HCT116 (cell line): ENCODE results near the gene DAZAP1. TPM values are rescaled to one million over a fixed set of nuclear protein-coding genes. Genes with fewer than 3 reads are reported as not detected.

ENCODE experiments used
- ATAC-seq: fragments of 200-7000 bp; cut with Tn5 transposase; 2 replicates; pipeline ENCODE4 v1.9.1; 2020; ENCODE audit warnings: mild to moderate bottlenecking, moderate library complexity
- BruUV-seq: library from RNA; stranded (reverse); fragments of 400-500 nt; replicated peaks from 2 replicates; lab custom pipeline; 2021; lab: Mats Ljungman, UMichigan
- CTCF ChIA-PET: fragments of 300-600 bp; sonication (Branson Sonifier 250); formaldehyde crosslinking; loops from one replicate; lab custom pipeline; 2021; ENCODE audit warnings: antibody characterized with exemption; lab: Charles Lee
- POLR2A ChIA-PET: fragments of 300-600, 350-600 bp; sonication (Branson Sonifier 250); formaldehyde crosslinking; loops from one replicate; lab custom pipeline; 2021; ENCODE audit warnings: antibody characterized with exemption; lab: Charles Lee
- RAD21 ChIA-PET, 2 experiments: fragments of 300-600 bp; sonication (Branson Sonifier 250); formaldehyde crosslinking; loops; one replicate each; lab custom pipeline; 2023; ENCODE audit warnings: low total read pairs in 2 of 2; ENCODE audit not compliant: uncharacterized antibody in 2 of 2, unreplicated experiment in 2 of 2, low non-redundant PET in 1 of 2; lab: Charles Lee
- DNase-seq: peaks from one replicate; pipeline ENCODE4 v3.0.0-alpha.2; 2010; ENCODE audit warnings: low read depth, low spot score
- H2AFZ ChIP-seq: fragments of 200-600 bp; shearing (Covaris generic), sonication (generic); 2 replicates; pipeline ENCODE4 v1.6.1; 2017; ENCODE audit warnings: low read depth, mixed run types, mixed read lengths, antibody characterized with exemption, low read length; ENCODE audit not compliant: poor library complexity, severe bottlenecking
- H3K27ac ChIP-seq: 2 replicates; pipeline ENCODE4 v1.5.1; 2012; ENCODE audit warnings: low read depth, low read length
- H3K27me3 ChIP-seq: fragments of 200-600 bp; sonication (generic); 2 replicates; pipeline ENCODE4 v1.6.1; 2016; ENCODE audit warnings: mixed run types, low read length, mixed read lengths; ENCODE audit not compliant: insufficient read depth
- H3K36me3 ChIP-seq, 2 experiments: fragments of 200-500 bp in 1 of 2; fragments of 200-600 bp in 1 of 2; sonication (Bioruptor generic) in 1 of 2; sonication (generic) in 1 of 2; 2 replicates each; pipeline versions ENCODE4 v1.5.1 to v1.6.1; 2014 to 2016; ENCODE audit warnings: low read length in 2 of 2, inconsistent platforms in 1 of 2, mixed read lengths in 1 of 2, mixed run types in 1 of 2; ENCODE audit not compliant: insufficient read depth in 2 of 2, control insufficient read depth in 1 of 2
- H3K4me1 ChIP-seq, 2 experiments: fragments of 200-600 bp in 1 of 2; sonication (generic) in 1 of 2; 2 replicates each; pipeline versions ENCODE4 v1.5.1 to v1.6.1; 2012 to 2017; ENCODE audit warnings: low read length in 2 of 2, inconsistent platforms in 1 of 2, mild to moderate bottlenecking in 1 of 2, mixed read lengths in 1 of 2, mixed run types in 1 of 2, moderate library complexity in 1 of 2; ENCODE audit not compliant: insufficient read depth in 2 of 2, control insufficient read depth in 1 of 2
- H3K4me2 ChIP-seq: fragments of 200-600 bp; sonication (generic); 2 replicates; pipeline ENCODE4 v1.6.1; 2017; ENCODE audit warnings: mixed run types, low read length, mixed read lengths
- H3K4me3 ChIP-seq, 2 experiments: fragments of 200-600 bp in 1 of 2; sonication (generic) in 1 of 2; replicated peaks in 1 of 2; 2 replicates each; pipeline ENCODE4 v1.5.1; 2011 to 2016; ENCODE audit warnings: low read length in 2 of 2, control low read depth in 1 of 2, low read depth in 1 of 2, mild to moderate bottlenecking in 1 of 2, mixed read lengths in 1 of 2, mixed run types in 1 of 2
- H3K79me2 ChIP-seq: fragments of 200-600 bp; sonication (generic); 2 replicates; pipeline ENCODE4 v1.6.1; 2017; ENCODE audit warnings: mild to moderate bottlenecking, mixed run types, low read length, moderate library complexity, mixed read lengths; ENCODE audit not compliant: insufficient read depth
- H3K9ac ChIP-seq: fragments of 200-600 bp; sonication (generic); 2 replicates; pipeline ENCODE4 v1.6.1; 2016; ENCODE audit warnings: low read length, mixed read lengths
- H3K9me2 ChIP-seq: fragments of 200-600 bp; sonication (generic), shearing (Covaris generic); 2 replicates; pipeline ENCODE4 v1.6.1; 2017; ENCODE audit warnings: mixed run types, mild to moderate bottlenecking, moderate library complexity; ENCODE audit not compliant: insufficient read depth
- H3K9me3 ChIP-seq, 2 experiments: fragments of 200-500 bp in 1 of 2; fragments of 200-600 bp in 1 of 2; sonication (Bioruptor generic) in 1 of 2; sonication (generic) in 1 of 2; 2 replicates each; pipeline ENCODE4 v1.6.1; 2014 to 2017; ENCODE audit warnings: low read length in 2 of 2, mixed read lengths in 2 of 2, inconsistent platforms in 1 of 2, low read depth in 1 of 2, mild to moderate bottlenecking in 1 of 2, mixed run types in 1 of 2, moderate library complexity in 1 of 2; ENCODE audit not compliant: control insufficient read depth in 1 of 2, insufficient read depth in 1 of 2
- H4K20me1 ChIP-seq: fragments of 200-600 bp; sonication (generic), shearing (Covaris generic); 2 replicates; pipeline ENCODE4 v1.6.1; 2017; ENCODE audit warnings: mixed run types, mild to moderate bottlenecking, moderate library complexity; ENCODE audit not compliant: insufficient read depth
- CBX3 ChIP-seq: IDR thresholded peaks from 2 replicates; pipeline ENCODE4 v1.6.1; 2012; ENCODE audit warnings: low read depth
- CEBPB ChIP-seq: IDR thresholded peaks from 2 replicates; pipeline ENCODE4 v1.6.1; 2012; ENCODE audit warnings: low read depth
- EGR1 ChIP-seq: IDR thresholded peaks from 2 replicates; pipeline ENCODE4 v1.6.1; 2012; ENCODE audit warnings: low read depth
- ELF1 ChIP-seq: IDR thresholded peaks from 2 replicates; pipeline ENCODE4 v1.6.1; 2012; ENCODE audit warnings: low read depth, borderline replicate concordance
- FOSL1 ChIP-seq: IDR thresholded peaks from 2 replicates; pipeline ENCODE4 v1.6.1; 2012; ENCODE audit warnings: low read depth
- MAX ChIP-seq: IDR thresholded peaks from 2 replicates; pipeline ENCODE4 v1.6.1; 2012
- POLR2A ChIP-seq: IDR thresholded peaks from 2 replicates; pipeline ENCODE4 v1.7.0; 2011; ENCODE audit warnings: borderline replicate concordance; ENCODE audit not compliant: insufficient read depth, insufficient read length; ENCODE audit errors: extremely low read depth
- POLR2AphosphoS5 ChIP-seq: IDR thresholded peaks from 2 replicates; pipeline ENCODE4 v1.6.1; 2011; ENCODE audit warnings: mild to moderate bottlenecking, low read depth, low read length, moderate library complexity
- SRF ChIP-seq: IDR thresholded peaks from 2 replicates; pipeline ENCODE4 v1.6.1; 2012; ENCODE audit warnings: low read depth
- YY1 ChIP-seq: IDR thresholded peaks from 2 replicates; pipeline ENCODE4 v1.6.1; 2011; ENCODE audit warnings: low read length, low read depth, moderate library complexity, mild to moderate bottlenecking; ENCODE audit not compliant: insufficient replicate concordance; ENCODE audit errors: extremely low read depth
- ZFX ChIP-seq: fragments of 450-650 bp; IDR thresholded peaks from 2 replicates; pipeline ENCODE4 v1.6.1; 2017
- intact Hi-C: fragments of 100-400 bp; cut with micrococcal nuclease; formaldehyde crosslinking; loops from 2 replicates; pipeline ENCODE4 v1.10.0; 2022
- total RNA-seq: library from RNA; stranded (reverse); gene quantifications from one replicate; pipeline ENCODE4 v1.2.1, GENCODE V29; 2021; ENCODE audit not compliant: unreplicated experiment
- TF ChIP-seq, protein P1 (sequence below): IDR thresholded peaks from 2 replicates; pipeline ENCODE4 v1.6.1; 2012
- TF ChIP-seq, protein P2 (sequence below), 3 experiments: fragments of 200-600 bp in 1 of 3; sonication (generic) in 1 of 3; IDR thresholded peaks in 2 of 3; conservative IDR thresholded peaks in 1 of 3; 2 replicates each; pipeline ENCODE4 v1.5.1; 2012 to 2017; ENCODE audit warnings: low read depth in 2 of 3, low read length in 2 of 3, antibody characterized with exemption in 1 of 3, borderline replicate concordance in 1 of 3, control low read depth in 1 of 3, mild to moderate bottlenecking in 1 of 3, mixed read lengths in 1 of 3, mixed run types in 1 of 3, moderate library complexity in 1 of 3; ENCODE audit not compliant: insufficient read depth in 1 of 3

The DAZAP1 gene
- total RNA-seq, 1 experiment from 2014 or later = 191 TPM

DNA sequence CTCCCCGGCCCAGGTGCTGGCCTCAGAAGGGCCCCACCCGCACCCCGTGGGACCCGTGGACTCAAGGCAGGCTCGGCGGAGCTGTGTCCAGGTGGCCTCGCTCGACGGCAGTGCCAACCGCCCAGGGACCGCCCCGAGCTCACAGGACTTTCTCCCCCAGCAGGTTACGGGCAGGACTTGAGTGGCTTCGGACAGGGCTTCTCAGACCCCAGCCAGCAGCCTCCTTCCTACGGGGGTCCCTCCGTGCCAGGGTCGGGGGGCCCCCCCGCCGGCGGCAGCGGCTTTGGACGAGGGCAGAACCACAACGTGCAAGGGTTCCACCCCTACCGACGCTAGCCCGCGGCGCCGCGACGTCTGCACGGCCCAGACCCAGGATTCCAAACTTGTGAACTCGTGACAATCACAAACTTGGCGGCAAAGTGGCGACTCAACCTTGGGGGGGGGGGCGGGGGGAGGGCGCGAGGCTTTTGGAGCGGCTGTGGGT lies 27.2 kb downstream of the DAZAP1 start:
- no peak overlapping the region for H3K4me2 ChIP-seq
- no peaks in the 10 kb centered on the region for H3K9me3 ChIP-seq
- no peak overlapping the region for H3K27ac ChIP-seq
- H3K27me3 ChIP-seq = no peaks in the 10 kb centered on the region
- H4K20me1 ChIP-seq = peaks cover 3% of the 10 kb centered on the region; the same call in 1 of the 2 replicates
- H3K9ac ChIP-seq = no peak overlapping the region
- H3K79me2 ChIP-seq = peaks cover 34% of the 10 kb centered on the region
- RAD21 ChIA-PET = no interaction called here
- CTCF ChIA-PET = no interaction called here
- intact Hi-C loops = no loop called here
- H2AFZ ChIP-seq = no peak overlapping the region
- H3K36me3 ChIP-seq = peaks cover 22 to 38% of the 10 kb centered on the region in 2 experiments
- no peaks in the 10 kb centered on the region for H3K9me2 ChIP-seq
- TF ChIP-seq POLR2A = no peak
- no peak for TF ChIP-seq CBX3
- no peak for TF ChIP-seq EGR1
- no peak for TF ChIP-seq ELF1
- TF ChIP-seq ZFX = no peak
- no peak for TF ChIP-seq MAX
- TF ChIP-seq, protein P1, sequence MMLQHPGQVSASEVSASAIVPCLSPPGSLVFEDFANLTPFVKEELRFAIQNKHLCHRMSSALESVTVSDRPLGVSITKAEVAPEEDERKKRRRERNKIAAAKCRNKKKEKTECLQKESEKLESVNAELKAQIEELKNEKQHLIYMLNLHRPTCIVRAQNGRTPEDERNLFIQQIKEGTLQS = no peak
- TF ChIP-seq FOSL1 = no peak
- no peak for TF ChIP-seq POLR2AphosphoS5
- TF ChIP-seq YY1 = no peak
- no peak for TF ChIP-seq SRF
- TF ChIP-seq, protein P2, sequence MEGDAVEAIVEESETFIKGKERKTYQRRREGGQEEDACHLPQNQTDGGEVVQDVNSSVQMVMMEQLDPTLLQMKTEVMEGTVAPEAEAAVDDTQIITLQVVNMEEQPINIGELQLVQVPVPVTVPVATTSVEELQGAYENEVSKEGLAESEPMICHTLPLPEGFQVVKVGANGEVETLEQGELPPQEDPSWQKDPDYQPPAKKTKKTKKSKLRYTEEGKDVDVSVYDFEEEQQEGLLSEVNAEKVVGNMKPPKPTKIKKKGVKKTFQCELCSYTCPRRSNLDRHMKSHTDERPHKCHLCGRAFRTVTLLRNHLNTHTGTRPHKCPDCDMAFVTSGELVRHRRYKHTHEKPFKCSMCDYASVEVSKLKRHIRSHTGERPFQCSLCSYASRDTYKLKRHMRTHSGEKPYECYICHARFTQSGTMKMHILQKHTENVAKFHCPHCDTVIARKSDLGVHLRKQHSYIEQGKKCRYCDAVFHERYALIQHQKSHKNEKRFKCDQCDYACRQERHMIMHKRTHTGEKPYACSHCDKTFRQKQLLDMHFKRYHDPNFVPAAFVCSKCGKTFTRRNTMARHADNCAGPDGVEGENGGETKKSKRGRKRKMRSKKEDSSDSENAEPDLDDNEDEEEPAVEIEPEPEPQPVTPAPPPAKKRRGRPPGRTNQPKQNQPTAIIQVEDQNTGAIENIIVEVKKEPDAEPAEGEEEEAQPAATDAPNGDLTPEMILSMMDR (IDR thresholded peaks at IDR 0.05 in 2 of 3, conservative IDR thresholded peaks at IDR 0.05 in 1 of 3; ENCODE audit: borderline replicate concordance in 1 of 3, insufficient read depth in 1 of 3, low read depth in 2 of 3, low read length in 2 of 3) = no peak
- no peak for TF ChIP-seq CEBPB
- H3K4me1 ChIP-seq = peaks cover 11 to 23% of the 10 kb centered on the region in 2 experiments; a peak in 3 of 4 replicates
- no TSS peak for BruUV-seq
- POLR2A ChIA-PET = no interaction called here
- no peak for DNase-seq
- no peak for ATAC-seq
- no peak overlapping the region for H3K4me3 ChIP-seq
